GM23338 (cell line): ENCODE results near the gene POU2F3. TPM values are rescaled to one million over a fixed set of nuclear protein-coding genes. Genes with fewer than 3 reads are reported as not detected.
A peak's percentile ranks its signal among the peaks of the same experiment; 100 is the strongest.

ENCODE experiments used
- ATAC-seq: fragments of 200-7000 bp; cut with Tn5 transposase; 3 replicates; pipeline ENCODE4 v1.9.1; 2020
- DNase-seq: peaks from one replicate; pipeline ENCODE4 v3.0.0-alpha.2; 2015; ENCODE audit warnings: low spot score
- H2AFZ ChIP-seq: fragments of 200-600 bp; sonication (generic); 2 replicates; pipeline ENCODE4 v1.8.0; 2016; ENCODE audit warnings: antibody characterized with exemption, mild to moderate bottlenecking, moderate library complexity
- H3F3A ChIP-seq: fragments of 200-600 bp; sonication (generic); replicated peaks from 2 replicates; pipeline ENCODE4 v1.8.0; 2017; ENCODE audit warnings: antibody characterized with exemption, mixed run types, low read depth
- H3K27ac ChIP-seq: fragments of 200-600 bp; sonication (generic); 2 replicates; pipeline ENCODE4 v1.6.1; 2016; ENCODE audit warnings: low read depth
- H3K27me3 ChIP-seq: fragments of 200-600 bp; sonication (generic); 2 replicates; pipeline ENCODE4 v1.8.0; 2016; ENCODE audit warnings: mild to moderate bottlenecking, mixed run types, moderate library complexity; ENCODE audit not compliant: insufficient read depth
- H3K36me3 ChIP-seq: fragments of 200-600 bp; sonication (generic); 2 replicates; pipeline ENCODE4 v1.8.0; 2016; ENCODE audit warnings: mild to moderate bottlenecking; ENCODE audit not compliant: insufficient read depth
- H3K4me1 ChIP-seq: fragments of 200-600 bp; sonication (generic); 2 replicates; pipeline ENCODE4 v1.8.0; 2016; ENCODE audit warnings: mild to moderate bottlenecking, moderate library complexity; ENCODE audit not compliant: insufficient read depth
- H3K4me2 ChIP-seq: fragments of 200-600 bp; sonication (generic); 2 replicates; pipeline ENCODE4 v1.7.1; 2017; ENCODE audit warnings: mixed run types
- H3K4me3 ChIP-seq: fragments of 200-600 bp; sonication (generic); 2 replicates; pipeline ENCODE4 v1.6.1; 2016; ENCODE audit warnings: mixed run types
- H3K79me2 ChIP-seq: fragments of 200-600 bp; sonication (generic); replicated peaks from 2 replicates; pipeline ENCODE4 v1.8.0; 2017; ENCODE audit warnings: mild to moderate bottlenecking; ENCODE audit not compliant: insufficient read depth
- H3K9me2 ChIP-seq: fragments of 200-600 bp; sonication (generic); 2 replicates; pipeline ENCODE4 v1.8.0; 2017; ENCODE audit not compliant: insufficient read depth
- H4K20me1 ChIP-seq: fragments of 200-600 bp; sonication (generic); replicated peaks from 2 replicates; pipeline ENCODE4 v1.8.0; 2017; ENCODE audit warnings: mild to moderate bottlenecking; ENCODE audit not compliant: insufficient read depth
- H3K27ac Mint-ChIP-seq: 2 replicates; pipeline ENCODE4 v1.8.0; 2020; ENCODE audit warnings: inconsistent platforms, mild to moderate bottlenecking, moderate library complexity, mixed read lengths
- H3K27me3 Mint-ChIP-seq: 3 replicates; pipeline ENCODE4 v1.8.0; 2022; ENCODE audit warnings: low read depth, mild to moderate bottlenecking, moderate library complexity, mixed read lengths, inconsistent platforms; ENCODE audit not compliant: insufficient read depth, poor library complexity
- H3K36me3 Mint-ChIP-seq: 3 replicates; pipeline ENCODE4 v1.8.0; 2021; ENCODE audit warnings: low read depth, mild to moderate bottlenecking, inconsistent platforms, moderate library complexity, mixed read lengths
- H3K4me1 Mint-ChIP-seq: 3 replicates; pipeline ENCODE4 v1.8.0; 2020; ENCODE audit warnings: mild to moderate bottlenecking, inconsistent platforms, mixed read lengths
- H3K4me3 Mint-ChIP-seq: 3 replicates; pipeline ENCODE4 v1.8.0; 2021; ENCODE audit warnings: moderate library complexity, mild to moderate bottlenecking, inconsistent platforms, mixed read lengths
- H3K9me3 Mint-ChIP-seq: 3 replicates; pipeline ENCODE4 v1.8.0; 2020; ENCODE audit warnings: moderate library complexity, mild to moderate bottlenecking, inconsistent platforms, mixed read lengths
- CREB1 ChIP-seq: fragments of 250-450 bp; sonication (Bioruptor Pico); IDR thresholded peaks from 2 replicates; pipeline ENCODE4 v1.5.0; 2020; ENCODE audit warnings: low read depth, mild to moderate bottlenecking, moderate library complexity
- ETS1 ChIP-seq: IDR thresholded peaks from 2 replicates; pipeline ENCODE4 v1.6.1; 2016; ENCODE audit warnings: antibody characterized with exemption
- EZH2 ChIP-seq: fragments of 200-600 bp; sonication (generic); IDR thresholded peaks from one replicate; pipeline ENCODE4 v1.8.0; 2017; ENCODE audit warnings: antibody characterized with exemption, mild to moderate bottlenecking, low read depth; ENCODE audit not compliant: unreplicated experiment
- EZH2phosphoT487 ChIP-seq: fragments of 200-600 bp; sonication (generic); IDR thresholded peaks from one replicate; pipeline ENCODE4 v1.8.1; 2018; ENCODE audit warnings: antibody characterized with exemption; ENCODE audit not compliant: unreplicated experiment
- JUNB ChIP-seq: IDR thresholded peaks from one replicate; pipeline ENCODE4 v1.6.1; 2016; ENCODE audit warnings: antibody characterized with exemption; ENCODE audit not compliant: unreplicated experiment
- NANOG ChIP-seq: IDR thresholded peaks from 2 replicates; pipeline ENCODE4 v1.6.1; 2016; ENCODE audit warnings: antibody characterized with exemption, borderline replicate concordance
- POLR2AphosphoS5 ChIP-seq: IDR thresholded peaks from 2 replicates; pipeline ENCODE4 v1.6.1; 2016; ENCODE audit warnings: antibody characterized with exemption, low read depth
- REST ChIP-seq: IDR thresholded peaks from one replicate; pipeline ENCODE4 v1.6.1; 2018; ENCODE audit warnings: antibody characterized with exemption; ENCODE audit not compliant: unreplicated experiment
- STAT1 ChIP-seq: IDR thresholded peaks from one replicate; pipeline ENCODE4 v1.6.1; 2016; ENCODE audit warnings: antibody characterized with exemption; ENCODE audit not compliant: unreplicated experiment
- ZNF114 ChIP-seq: fragments of 250-450 bp; sonication (Bioruptor Pico); IDR thresholded peaks from 2 replicates; pipeline ENCODE4 v1.5.0; 2020; ENCODE audit warnings: mild to moderate bottlenecking, moderate library complexity
- ZNF331 ChIP-seq: fragments of 250-450 bp; sonication (Bioruptor Pico); IDR thresholded peaks from 2 replicates; pipeline ENCODE4 v1.5.0; 2020; ENCODE audit warnings: low read depth, mild to moderate bottlenecking, moderate library complexity
- polyA plus RNA-seq: library from polyadenylated mRNA; unstranded; fragments of >200 nt; fragmentation: Nextera tagmentation; extraction: Ambion mirVana; gene quantifications from 2 replicates; pipeline ENCODE4 v1.2.1, GENCODE V29; 2016
- total RNA-seq: library from RNA; depleted of rRNA; stranded (reverse); fragments of >200 nt; shearing (Covaris generic); gene quantifications from 2 replicates; pipeline ENCODE4 v1.2.3, GENCODE V29; 2014
- TF ChIP-seq, protein P1 (sequence below), 2 experiments: fragments of 200-600 bp in 1 of 2; sonication (generic) in 1 of 2; conservative IDR thresholded peaks; 2 replicates each; pipeline versions ENCODE4 v1.5.1 to v1.6.1; 2016 to 2017; ENCODE audit warnings: antibody characterized with exemption in 2 of 2, low read depth in 2 of 2, mild to moderate bottlenecking in 2 of 2, moderate library complexity in 1 of 2
- TF ChIP-seq, protein P2 (sequence below): fragments of 250-450 bp; sonication (Bioruptor Pico); IDR thresholded peaks from 2 replicates; pipeline ENCODE4 v1.5.0; 2020; ENCODE audit warnings: mild to moderate bottlenecking, moderate library complexity

POU2F3 gene
- total and polyA plus RNA-seq, 2 experiments from 2014 or later = 0.45 to 0.79 TPM

DNA sequence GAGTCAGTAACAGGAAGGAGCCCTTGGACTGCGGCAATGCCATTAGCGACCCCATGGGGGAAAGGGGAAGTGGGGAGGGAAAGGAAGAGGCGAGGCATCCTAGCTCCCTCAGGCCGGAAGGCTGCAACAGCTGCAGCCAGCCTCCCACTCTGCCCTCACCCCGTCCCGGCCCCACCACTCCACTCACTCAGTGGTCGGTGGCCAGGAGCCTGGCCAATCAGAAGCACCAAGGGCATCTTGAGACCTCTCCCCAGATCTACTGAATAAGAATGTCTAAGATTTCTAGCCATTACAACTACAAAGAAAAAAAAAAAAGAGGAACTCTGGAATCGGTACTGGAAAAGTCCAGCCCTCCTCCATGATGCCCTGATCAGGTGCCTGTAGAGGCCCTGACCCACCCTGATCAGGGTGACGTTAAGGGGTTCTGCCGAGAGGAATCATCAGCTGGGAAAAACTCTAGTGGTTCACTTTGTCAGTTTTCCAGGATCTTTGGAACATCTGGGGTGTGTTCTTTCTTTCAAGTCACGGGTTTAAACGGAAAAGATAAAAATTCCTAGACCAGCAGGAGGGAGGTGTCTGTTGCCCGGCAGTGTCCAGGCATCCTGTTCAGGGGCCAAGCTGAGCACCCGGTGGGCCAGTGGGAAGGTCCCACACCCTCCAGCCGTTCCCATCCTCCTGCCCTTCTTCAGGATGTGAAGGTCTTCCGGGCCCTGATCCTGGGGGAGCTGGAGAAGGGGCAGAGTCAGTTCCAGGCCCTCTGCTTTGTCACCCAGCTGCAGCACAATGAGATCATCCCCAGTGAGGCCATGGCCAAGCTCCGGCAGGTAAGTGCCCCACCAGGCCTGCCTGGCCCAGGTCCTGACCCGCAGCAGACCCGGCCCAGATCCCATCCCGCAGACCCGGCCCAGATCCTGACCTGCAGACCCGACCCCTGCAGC lies 14.7 kb upstream of the POU2F3 start:
- no peaks in the 10 kb centered on the region for H3K27me3 ChIP-seq
- no peaks in the 10 kb centered on the region for H3K79me2 ChIP-seq
- Mint-ChIP-seq H3K4me1 (peaks cover 30% of the 10 kb centered on the region), H3K9me3 (no peaks in the 10 kb centered on the region), H3K27me3 (peaks cover 16% of the 10 kb centered on the region), H3K36me3 (no peaks in the 10 kb centered on the region), H3K27ac (no peak overlapping the region), H3K4me3 (no peak overlapping the region; the same call in 2 of the 3 replicates)
- no peak for TF ChIP-seq ZNF114 (CRISPR knock-in tag)
- TF ChIP-seq POLR2AphosphoS5 = no peak
- no peak for TF ChIP-seq EZH2phosphoT487
- TF ChIP-seq NANOG = no peak
- no peak for TF ChIP-seq CREB1 (CRISPR knock-in tag)
- TF ChIP-seq JUNB = no peak
- TF ChIP-seq ZNF331 (CRISPR knock-in tag) = no peak
- no peak for TF ChIP-seq STAT1
- TF ChIP-seq, protein P1, sequence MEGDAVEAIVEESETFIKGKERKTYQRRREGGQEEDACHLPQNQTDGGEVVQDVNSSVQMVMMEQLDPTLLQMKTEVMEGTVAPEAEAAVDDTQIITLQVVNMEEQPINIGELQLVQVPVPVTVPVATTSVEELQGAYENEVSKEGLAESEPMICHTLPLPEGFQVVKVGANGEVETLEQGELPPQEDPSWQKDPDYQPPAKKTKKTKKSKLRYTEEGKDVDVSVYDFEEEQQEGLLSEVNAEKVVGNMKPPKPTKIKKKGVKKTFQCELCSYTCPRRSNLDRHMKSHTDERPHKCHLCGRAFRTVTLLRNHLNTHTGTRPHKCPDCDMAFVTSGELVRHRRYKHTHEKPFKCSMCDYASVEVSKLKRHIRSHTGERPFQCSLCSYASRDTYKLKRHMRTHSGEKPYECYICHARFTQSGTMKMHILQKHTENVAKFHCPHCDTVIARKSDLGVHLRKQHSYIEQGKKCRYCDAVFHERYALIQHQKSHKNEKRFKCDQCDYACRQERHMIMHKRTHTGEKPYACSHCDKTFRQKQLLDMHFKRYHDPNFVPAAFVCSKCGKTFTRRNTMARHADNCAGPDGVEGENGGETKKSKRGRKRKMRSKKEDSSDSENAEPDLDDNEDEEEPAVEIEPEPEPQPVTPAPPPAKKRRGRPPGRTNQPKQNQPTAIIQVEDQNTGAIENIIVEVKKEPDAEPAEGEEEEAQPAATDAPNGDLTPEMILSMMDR (conservative IDR thresholded peaks at IDR 0.05; ENCODE audit: low read depth in 2 of 2) = no peak
- TF ChIP-seq REST = no peak
- TF ChIP-seq, protein P2, sequence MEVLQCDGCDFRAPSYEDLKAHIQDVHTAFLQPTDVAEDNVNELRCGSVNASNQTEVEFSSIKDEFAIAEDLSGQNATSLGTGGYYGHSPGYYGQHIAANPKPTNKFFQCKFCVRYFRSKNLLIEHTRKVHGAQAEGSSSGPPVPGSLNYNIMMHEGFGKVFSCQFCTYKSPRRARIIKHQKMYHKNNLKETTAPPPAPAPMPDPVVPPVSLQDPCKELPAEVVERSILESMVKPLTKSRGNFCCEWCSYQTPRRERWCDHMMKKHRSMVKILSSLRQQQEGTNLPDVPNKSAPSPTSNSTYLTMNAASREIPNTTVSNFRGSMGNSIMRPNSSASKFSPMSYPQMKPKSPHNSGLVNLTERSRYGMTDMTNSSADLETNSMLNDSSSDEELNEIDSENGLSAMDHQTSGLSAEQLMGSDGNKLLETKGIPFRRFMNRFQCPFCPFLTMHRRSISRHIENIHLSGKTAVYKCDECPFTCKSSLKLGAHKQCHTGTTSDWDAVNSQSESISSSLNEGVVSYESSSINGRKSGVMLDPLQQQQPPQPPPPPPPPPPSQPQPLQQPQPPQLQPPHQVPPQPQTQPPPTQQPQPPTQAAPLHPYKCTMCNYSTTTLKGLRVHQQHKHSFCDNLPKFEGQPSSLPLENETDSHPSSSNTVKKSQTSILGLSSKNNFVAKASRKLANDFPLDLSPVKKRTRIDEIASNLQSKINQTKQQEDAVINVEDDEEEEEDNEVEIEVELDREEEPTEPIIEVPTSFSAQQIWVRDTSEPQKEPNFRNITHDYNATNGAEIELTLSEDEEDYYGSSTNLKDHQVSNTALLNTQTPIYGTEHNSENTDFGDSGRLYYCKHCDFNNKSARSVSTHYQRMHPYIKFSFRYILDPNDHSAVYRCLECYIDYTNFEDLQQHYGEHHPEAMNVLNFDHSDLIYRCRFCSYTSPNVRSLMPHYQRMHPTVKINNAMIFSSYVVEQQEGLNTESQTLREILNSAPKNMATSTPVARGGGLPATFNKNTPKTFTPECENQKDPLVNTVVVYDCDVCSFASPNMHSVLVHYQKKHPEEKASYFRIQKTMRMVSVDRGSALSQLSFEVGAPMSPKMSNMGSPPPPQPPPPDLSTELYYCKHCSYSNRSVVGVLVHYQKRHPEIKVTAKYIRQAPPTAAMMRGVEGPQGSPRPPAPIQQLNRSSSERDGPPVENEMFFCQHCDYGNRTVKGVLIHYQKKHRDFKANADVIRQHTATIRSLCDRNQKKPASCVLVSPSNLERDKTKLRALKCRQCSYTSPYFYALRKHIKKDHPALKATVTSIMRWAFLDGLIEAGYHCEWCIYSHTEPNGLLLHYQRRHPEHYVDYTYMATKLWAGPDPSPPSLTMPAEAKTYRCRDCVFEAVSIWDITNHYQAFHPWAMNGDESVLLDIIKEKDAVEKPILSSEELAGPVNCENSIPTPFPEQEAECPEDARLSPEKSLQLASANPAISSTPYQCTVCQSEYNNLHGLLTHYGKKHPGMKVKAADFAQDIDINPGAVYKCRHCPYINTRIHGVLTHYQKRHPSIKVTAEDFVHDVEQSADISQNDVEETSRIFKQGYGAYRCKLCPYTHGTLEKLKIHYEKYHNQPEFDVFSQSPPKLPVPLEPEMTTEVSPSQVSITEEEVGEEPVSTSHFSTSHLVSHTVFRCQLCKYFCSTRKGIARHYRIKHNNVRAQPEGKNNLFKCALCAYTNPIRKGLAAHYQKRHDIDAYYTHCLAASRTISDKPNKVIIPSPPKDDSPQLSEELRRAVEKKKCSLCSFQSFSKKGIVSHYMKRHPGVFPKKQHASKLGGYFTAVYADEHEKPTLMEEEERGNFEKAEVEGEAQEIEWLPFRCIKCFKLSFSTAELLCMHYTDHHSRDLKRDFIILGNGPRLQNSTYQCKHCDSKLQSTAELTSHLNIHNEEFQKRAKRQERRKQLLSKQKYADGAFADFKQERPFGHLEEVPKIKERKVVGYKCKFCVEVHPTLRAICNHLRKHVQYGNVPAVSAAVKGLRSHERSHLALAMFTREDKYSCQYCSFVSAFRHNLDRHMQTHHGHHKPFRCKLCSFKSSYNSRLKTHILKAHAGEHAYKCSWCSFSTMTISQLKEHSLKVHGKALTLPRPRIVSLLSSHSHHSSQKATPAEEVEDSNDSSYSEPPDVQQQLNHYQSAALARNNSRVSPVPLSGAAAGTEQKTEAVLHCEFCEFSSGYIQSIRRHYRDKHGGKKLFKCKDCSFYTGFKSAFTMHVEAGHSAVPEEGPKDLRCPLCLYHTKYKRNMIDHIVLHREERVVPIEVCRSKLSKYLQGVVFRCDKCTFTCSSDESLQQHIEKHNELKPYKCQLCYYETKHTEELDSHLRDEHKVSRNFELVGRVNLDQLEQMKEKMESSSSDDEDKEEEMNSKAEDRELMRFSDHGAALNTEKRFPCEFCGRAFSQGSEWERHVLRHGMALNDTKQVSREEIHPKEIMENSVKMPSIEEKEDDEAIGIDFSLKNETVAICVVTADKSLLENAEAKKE (CRISPR knock-in tag) = no peak
- TF ChIP-seq ETS1 = no peak
- TF ChIP-seq EZH2 = no peak
- 0 out of 2 replicates have a peak, but pooled peaks cover 4% of the 10 kb centered on the region for H3K4me1 ChIP-seq
- H3K4me3 ChIP-seq = no peak overlapping the region
- no peaks in the 10 kb centered on the region for H3K36me3 ChIP-seq
- DNase-seq (no peak), ATAC-seq (peak; percentile 24)
- no peak overlapping the region for H3K27ac ChIP-seq
- no peaks in the 10 kb centered on the region for H4K20me1 ChIP-seq
- H3K9me2 ChIP-seq = no peaks in the 10 kb centered on the region
- no peak overlapping the region for H2AFZ ChIP-seq
- H3F3A ChIP-seq = no peaks in the 10 kb centered on the region
- H3K4me2 ChIP-seq = no peak overlapping the region
